Mucosa of rectum (tissue), 2 donors: ENCODE measurements around the gene PARD3.

Experiments used
- H3K27ac ChIP-seq, 2 donors: one replicate each; pipeline ENCODE4 v1.7.0; 2013; ENCODE audit warnings: inconsistent platforms in 2 of 2, low read depth in 2 of 2, low read length in 2 of 2
- H3K27me3 ChIP-seq, 2 donors: one replicate each; pipeline ENCODE4 v1.7.0; 2013; ENCODE audit warnings: low read length in 2 of 2; ENCODE audit not compliant: control insufficient read depth in 2 of 2, insufficient read depth in 2 of 2
- H3K36me3 ChIP-seq, 2 donors: one replicate each; pipeline ENCODE4 v1.7.0; 2013; ENCODE audit warnings: low read length in 2 of 2; ENCODE audit not compliant: control insufficient read depth in 2 of 2, insufficient read depth in 2 of 2
- H3K4me1 ChIP-seq, 2 donors: one replicate each; pipeline ENCODE4 v1.7.0; 2013; ENCODE audit warnings: low read length in 2 of 2, mild to moderate bottlenecking in 1 of 2; ENCODE audit not compliant: control insufficient read depth in 2 of 2, insufficient read depth in 2 of 2
- H3K4me3 ChIP-seq, 2 donors: one replicate each; pipeline ENCODE4 v1.7.0; 2013; ENCODE audit warnings: low read length in 2 of 2
- H3K9ac ChIP-seq, 2 donors: one replicate each; pipeline ENCODE4 v1.7.0; 2013; ENCODE audit warnings: low read length in 2 of 2, low read depth in 1 of 2, mild to moderate bottlenecking in 1 of 2
- H3K9me3 ChIP-seq, 2 donors: one replicate each; pipeline ENCODE4 v1.7.0; 2013; ENCODE audit warnings: low read length in 2 of 2; ENCODE audit not compliant: control insufficient read depth in 2 of 2
- donor health status: healthy.
- donor health status: Normal muscosa, but diverticular disease.

Gene PARD3

GRCh38 chr10:34786464-34786863 lies 28.6 kb downstream of the PARD3 start:
- no peak overlapping the region for H3K4me3 ChIP-seq
- no peaks in the 10 kb centered on the region for H3K27me3 ChIP-seq
- H3K9ac ChIP-seq = no peak overlapping the region
- no peak overlapping the region for H3K27ac ChIP-seq
- H3K36me3 ChIP-seq = no peaks in the 10 kb centered on the region
- H3K4me1 ChIP-seq = peaks cover 19 to 21% of the 10 kb centered on the region in 2 donors
- no peaks in the 10 kb centered on the region for H3K9me3 ChIP-seq

GRCh38 chr10:34781711-34782110 lies 33.4 kb downstream of the PARD3 start:
- Histone ChIP-seq H3K4me3 (no peak overlapping the region), H3K4me1 (peaks cover 7 to 16% of the 10 kb centered on the region in 2 donors), H3K9ac (no peak overlapping the region), H3K27me3 (no peaks in the 10 kb centered on the region), H3K9me3 (no peaks in the 10 kb centered on the region), H3K36me3 (no peaks in the 10 kb centered on the region), H3K27ac (no peak overlapping the region)

GRCh38 chr10:34780818-34781380 lies 34.2 kb downstream of the PARD3 start:
- no peak overlapping the region for H3K27ac ChIP-seq
- no peaks in the 10 kb centered on the region for H3K9me3 ChIP-seq
- H3K27me3 ChIP-seq = no peaks in the 10 kb centered on the region
- H3K36me3 ChIP-seq = no peaks in the 10 kb centered on the region
- peaks cover 7 to 18% of the 10 kb centered on the region in 2 donors for H3K4me1 ChIP-seq
- H3K9ac ChIP-seq = no peak overlapping the region
- peak overlapping the region in 1 of 2 donors; percentile 22 for H3K4me3 ChIP-seq

GRCh38 chr10:34778237-34778636 lies 36.9 kb downstream of the PARD3 start:
- Histone ChIP-seq H3K9me3 (no peaks in the 10 kb centered on the region), H3K27me3 (no peaks in the 10 kb centered on the region), H3K9ac (no peak overlapping the region), H3K36me3 (no peaks in the 10 kb centered on the region), H3K4me3 (no peak overlapping the region), H3K4me1 (peaks cover 7 to 18% of the 10 kb centered on the region in 2 donors), H3K27ac (no peak overlapping the region)

- Histone ChIP-seq H3K27me3 (no peaks in the 10 kb centered on the region), H3K36me3 (no peaks in the 10 kb centered on the region), H3K9ac (no peak overlapping the region), H3K4me3 (no peak overlapping the region), H3K4me1 (peaks cover 0 to 12% of the 10 kb centered on the region in 2 donors), H3K9me3 (no peaks in the 10 kb centered on the region), H3K27ac (no peak overlapping the region)
Measured at GRCh38 chr10:34776090-34776690, 38.9 kb downstream of the PARD3 start.

GRCh38 chr10:34775044-34775637 lies 40.0 kb downstream of the PARD3 start:
- H3K27ac ChIP-seq = no peak overlapping the region
- H3K9me3 ChIP-seq = no peaks in the 10 kb centered on the region
- no peak overlapping the region for H3K4me3 ChIP-seq
- no peak overlapping the region for H3K9ac ChIP-seq
- no peaks in the 10 kb centered on the region for H3K27me3 ChIP-seq
- no peaks in the 10 kb centered on the region for H3K36me3 ChIP-seq
- H3K4me1 ChIP-seq = peaks cover 0 to 2% of the 10 kb centered on the region in 2 donors

- H3K9ac ChIP-seq = no peak overlapping the region
- H3K36me3 ChIP-seq = no peaks in the 10 kb centered on the region
- no peak overlapping the region for H3K27ac ChIP-seq
- peaks cover 2 to 3% of the 10 kb centered on the region in 2 donors for H3K4me1 ChIP-seq
- no peaks in the 10 kb centered on the region for H3K27me3 ChIP-seq
- no peak overlapping the region for H3K4me3 ChIP-seq
- no peaks in the 10 kb centered on the region for H3K9me3 ChIP-seq
Measured at GRCh38 chr10:34773636-34774630, 41.2 kb downstream of the PARD3 start.

GRCh38 chr10:34771525-34771924 lies 43.6 kb downstream of the PARD3 start:
- Histone ChIP-seq H3K27me3 (no peaks in the 10 kb centered on the region), H3K4me1 (peaks cover 2 to 18% of the 10 kb centered on the region in 2 donors), H3K9me3 (no peaks in the 10 kb centered on the region), H3K4me3 (no peak overlapping the region), H3K27ac (no peak overlapping the region), H3K36me3 (no peaks in the 10 kb centered on the region), H3K9ac (no peak overlapping the region)

- peaks cover 0 to 18% of the 10 kb centered on the region in 2 donors for H3K4me1 ChIP-seq
- H3K27ac ChIP-seq = no peak overlapping the region
- H3K9me3 ChIP-seq = no peaks in the 10 kb centered on the region
- no peaks in the 10 kb centered on the region for H3K27me3 ChIP-seq
- no peak overlapping the region for H3K4me3 ChIP-seq
- no peaks in the 10 kb centered on the region for H3K36me3 ChIP-seq
- no peak overlapping the region for H3K9ac ChIP-seq
Measured at GRCh38 chr10:34771106-34771505, 44.0 kb downstream of the PARD3 start.

- no peak overlapping the region for H3K9ac ChIP-seq
- no peak overlapping the region for H3K27ac ChIP-seq
- H3K9me3 ChIP-seq = no peaks in the 10 kb centered on the region
- peaks cover 0 to 18% of the 10 kb centered on the region in 2 donors for H3K4me1 ChIP-seq
- no peaks in the 10 kb centered on the region for H3K36me3 ChIP-seq
- H3K27me3 ChIP-seq = no peaks in the 10 kb centered on the region
- H3K4me3 ChIP-seq = no peak overlapping the region
Measured at GRCh38 chr10:34769899-34770298, 45.2 kb downstream of the PARD3 start.
